Measurements from ENCODE around the gene CCDC92. TPM values are rescaled to one million over a fixed set of nuclear protein-coding genes. Genes with fewer than 3 reads are reported as not detected.

The CCDC92 gene
- total and polyA plus RNA-seq, 2 of the 13 experiments (the other 11 are each of a cell fraction or from before 2014, with no cell fraction given): 5.4 to 14.7 TPM

DNA sequence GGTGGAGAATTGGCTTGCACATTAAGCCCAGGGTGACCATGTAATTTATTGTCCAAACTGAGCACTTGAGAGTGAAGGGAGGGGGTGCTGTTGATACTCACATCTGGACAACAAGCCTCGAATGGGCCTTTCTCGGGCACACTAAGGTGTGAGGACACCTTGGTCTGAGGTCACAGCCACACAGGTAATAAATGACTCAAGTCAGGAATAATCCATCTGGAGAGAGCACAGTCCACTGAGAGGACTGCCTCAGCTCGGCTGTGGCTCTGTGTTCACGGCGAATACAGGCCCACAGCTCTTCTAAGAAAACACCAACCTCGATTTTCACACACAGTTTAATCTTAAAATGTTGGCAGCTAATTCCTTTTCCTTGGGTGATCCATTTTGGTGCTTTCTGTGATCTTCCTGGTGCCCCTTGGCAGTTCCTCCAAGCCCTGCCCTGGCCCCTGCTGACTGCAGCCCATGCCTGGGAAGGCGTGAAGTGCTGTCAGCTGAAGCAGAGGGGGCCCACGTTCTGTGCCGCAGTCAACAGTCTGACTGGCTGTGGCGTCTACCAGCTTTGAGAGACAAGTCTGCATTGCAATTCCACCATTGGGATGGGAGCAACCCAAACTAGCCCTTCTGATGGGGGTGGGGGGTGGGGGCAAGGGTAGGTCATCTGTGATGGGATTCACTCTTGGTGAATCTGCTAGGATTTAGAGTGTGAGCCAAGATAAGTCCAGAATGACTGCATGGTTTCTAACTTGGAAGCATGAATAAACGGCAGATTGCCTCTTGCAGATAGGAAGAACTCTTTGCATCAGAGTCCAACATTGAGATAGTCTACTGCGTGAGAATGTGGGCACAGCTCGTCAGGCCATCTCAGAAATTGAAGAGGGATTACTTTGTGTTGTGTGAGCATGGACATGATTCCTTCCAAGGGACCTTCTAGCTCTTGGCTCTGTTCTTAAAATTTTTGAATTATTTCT is 43.1 kb upstream of the CCDC92 start:
- CTCF ChIA-PET (ENCODE audit: low intra/inter-chr PET ratio, low total read pairs): no interaction called here

DNA sequence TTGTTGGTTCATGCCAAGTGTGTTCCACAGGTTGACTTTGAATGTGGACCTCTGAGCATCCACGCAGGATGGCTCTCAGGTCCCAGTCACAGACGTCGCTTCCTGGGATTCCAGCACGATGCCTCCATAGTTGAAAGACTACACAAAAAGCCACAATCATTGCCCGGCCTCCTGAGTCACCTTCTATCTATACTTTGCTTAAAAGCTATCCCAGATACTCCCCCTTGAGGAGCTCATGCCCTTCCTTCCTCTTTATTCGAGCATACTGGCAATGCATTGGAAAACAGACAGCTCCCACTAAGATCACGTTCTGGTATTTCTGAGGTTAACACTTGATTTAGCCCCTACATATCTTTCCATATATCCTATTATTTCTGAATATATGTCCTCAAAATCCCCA is 40.4 kb upstream of the CCDC92 start:
- BruUV-seq (replicated peaks): no TSS peak
- TF ChIP-seq, protein P1, sequence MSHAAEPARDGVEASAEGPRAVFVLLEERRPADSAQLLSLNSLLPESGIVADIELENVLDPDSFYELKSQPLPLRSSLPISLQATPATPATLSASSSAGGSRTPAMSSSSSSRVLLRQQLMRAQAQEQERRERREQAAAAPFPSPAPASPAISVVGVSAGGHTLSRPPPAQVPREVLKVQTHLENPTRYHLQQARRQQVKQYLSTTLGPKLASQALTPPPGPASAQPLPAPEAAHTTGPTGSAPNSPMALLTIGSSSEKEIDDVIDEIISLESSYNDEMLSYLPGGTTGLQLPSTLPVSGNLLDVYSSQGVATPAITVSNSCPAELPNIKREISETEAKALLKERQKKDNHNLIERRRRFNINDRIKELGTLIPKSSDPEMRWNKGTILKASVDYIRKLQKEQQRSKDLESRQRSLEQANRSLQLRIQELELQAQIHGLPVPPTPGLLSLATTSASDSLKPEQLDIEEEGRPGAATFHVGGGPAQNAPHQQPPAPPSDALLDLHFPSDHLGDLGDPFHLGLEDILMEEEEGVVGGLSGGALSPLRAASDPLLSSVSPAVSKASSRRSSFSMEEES (CRISPR knock-in tag; IDR thresholded peaks at IDR 0.05): no peak
- TF ChIP-seq RARG (CRISPR knock-in tag; IDR thresholded peaks at IDR 0.05; ENCODE audit: low read depth) (no peak), PHF5A (CRISPR knock-in tag; IDR thresholded peaks at IDR 0.05; ENCODE audit: low read depth, unreplicated experiment) (no peak), ZNF432 (CRISPR knock-in tag; IDR thresholded peaks at IDR 0.05; ENCODE audit: borderline replicate concordance) (no peak), NFE2L1 (CRISPR knock-in tag; IDR thresholded peaks at IDR 0.05; ENCODE audit: borderline replicate concordance) (no peak), ZNF12 (CRISPR knock-in tag; IDR thresholded peaks at IDR 0.05) (no peak), ZNF589 (CRISPR knock-in tag; conservative IDR thresholded peaks at IDR 0.05) (no peak), POLR2A (IDR thresholded peaks at IDR 0.05; ENCODE audit: insufficient read depth in 1 of 2, low read depth in 2 of 2, low read length in 2 of 2) (no peak), PCBP1 (IDR thresholded peaks at IDR 0.05; ENCODE audit: borderline replicate concordance, low read depth, low read length) (no peak), ZNF543 (CRISPR knock-in tag; IDR thresholded peaks at IDR 0.05) (no peak), SALL1 (CRISPR knock-in tag; IDR thresholded peaks at IDR 0.05) (no peak)
- TF ChIP-seq, protein P2, sequence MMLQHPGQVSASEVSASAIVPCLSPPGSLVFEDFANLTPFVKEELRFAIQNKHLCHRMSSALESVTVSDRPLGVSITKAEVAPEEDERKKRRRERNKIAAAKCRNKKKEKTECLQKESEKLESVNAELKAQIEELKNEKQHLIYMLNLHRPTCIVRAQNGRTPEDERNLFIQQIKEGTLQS (CRISPR knock-in tag; IDR thresholded peaks at IDR 0.05): no peak
- TF ChIP-seq, protein P3, sequence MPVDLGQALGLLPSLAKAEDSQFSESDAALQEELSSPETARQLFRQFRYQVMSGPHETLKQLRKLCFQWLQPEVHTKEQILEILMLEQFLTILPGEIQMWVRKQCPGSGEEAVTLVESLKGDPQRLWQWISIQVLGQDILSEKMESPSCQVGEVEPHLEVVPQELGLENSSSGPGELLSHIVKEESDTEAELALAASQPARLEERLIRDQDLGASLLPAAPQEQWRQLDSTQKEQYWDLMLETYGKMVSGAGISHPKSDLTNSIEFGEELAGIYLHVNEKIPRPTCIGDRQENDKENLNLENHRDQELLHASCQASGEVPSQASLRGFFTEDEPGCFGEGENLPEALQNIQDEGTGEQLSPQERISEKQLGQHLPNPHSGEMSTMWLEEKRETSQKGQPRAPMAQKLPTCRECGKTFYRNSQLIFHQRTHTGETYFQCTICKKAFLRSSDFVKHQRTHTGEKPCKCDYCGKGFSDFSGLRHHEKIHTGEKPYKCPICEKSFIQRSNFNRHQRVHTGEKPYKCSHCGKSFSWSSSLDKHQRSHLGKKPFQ (CRISPR knock-in tag; IDR thresholded peaks at IDR 0.05; ENCODE audit: insufficient replicate concordance): no peak

More for the DNA sequence above, 43.1 kb upstream of the CCDC92 start:
- POLR2A ChIA-PET: no interaction called here
- Histone ChIP-seq H3K4me3 (replicated peaks in 1 of 3; ENCODE audit: insufficient read depth in 1 of 3, low read depth in 2 of 3, low read length in 3 of 3) (no peak overlapping the region), H3K4me1 (ENCODE audit: insufficient read depth, low read length) (no peaks in the 10 kb centered on the region), H3K27ac (ENCODE audit: extremely low read length, insufficient read depth, low read length) (no peak overlapping the region), H3K79me2 (ENCODE audit: insufficient read depth, low read length) (no peaks in the 10 kb centered on the region), H4K20me1 (ENCODE audit: insufficient read depth, low read length) (no peaks in the 10 kb centered on the region), H3K36me3 (replicated peaks in 1 of 2; ENCODE audit: control insufficient read depth in 1 of 2, insufficient read depth in 2 of 2, low read length in 2 of 2) (peaks cover 11 to 29% of the 10 kb centered on the region in 2 experiments; a peak in 3 of 5 replicates), H3K9ac (ENCODE audit: insufficient read depth, low read depth, low read length) (no peak overlapping the region), H2AFZ (ENCODE audit: low read length) (no peak overlapping the region), H3K27me3 (ENCODE audit: control insufficient read depth in 1 of 2, insufficient read depth in 2 of 2, low read length in 2 of 2) (no peaks in the 10 kb centered on the region), H3K9me3 (ENCODE audit: low read length) (no peaks in the 10 kb centered on the region), H3K4me2 (ENCODE audit: low read depth, low read length) (no peak overlapping the region)
- TF ChIP-seq RBM22 (optimal IDR thresholded peaks at IDR 0.05; ENCODE audit: low read length) (peak; percentile 52), AGO2 (optimal IDR thresholded peaks at IDR 0.05; ENCODE audit: low read depth, low read length) (peak; percentile 38), REPIN1 (CRISPR knock-in tag; IDR thresholded peaks at IDR 0.05; ENCODE audit: borderline replicate concordance, low read depth) (no peak), ZNF180 (CRISPR knock-in tag; IDR thresholded peaks at IDR 0.05; ENCODE audit: borderline replicate concordance, low read depth) (no peak), ZNF737 (CRISPR knock-in tag; IDR thresholded peaks at IDR 0.05; ENCODE audit: borderline replicate concordance) (no peak)
- intact Hi-C loops (cut with micrococcal nuclease; ENCODE audit: unreplicated experiment) (no loop called here), in situ Hi-C loops (cut with HindIII; ENCODE audit: extremely low pct_ligation_motif_present, low pct_unique_long_range_greater_than_20kb) (no loop called here)
- ATAC-seq: no peak
- FAIRE-seq: no peak
- WGBS (ENCODE audit: low lambda C conversion rate): 94% methylated on average over 11 of the region's 13 CpGs
- DNase-seq (ENCODE audit: low spot score): no peak
- no TSS peak for BruUV-seq (replicated peaks)

More for the DNA sequence above, 40.4 kb upstream of the CCDC92 start:
- H3K4me1 ChIP-seq (ENCODE audit: insufficient read depth, low read length): no peaks in the 10 kb centered on the region
- in situ Hi-C loops (cut with HindIII; ENCODE audit: extremely low pct_ligation_motif_present, low pct_unique_long_range_greater_than_20kb): no loop called here
- FAIRE-seq (no peak), DNase-seq (ENCODE audit: low spot score) (no peak), ATAC-seq (no peak)
- no peak overlapping the region for H3K27ac ChIP-seq (ENCODE audit: extremely low read length, insufficient read depth, low read length)
- H3K9ac ChIP-seq (ENCODE audit: insufficient read depth, low read depth, low read length): no peak overlapping the region
- H3K4me3 ChIP-seq (replicated peaks in 1 of 3; ENCODE audit: insufficient read depth in 1 of 3, low read depth in 2 of 3, low read length in 3 of 3): no peak overlapping the region
- intact Hi-C loops (cut with micrococcal nuclease; ENCODE audit: unreplicated experiment): no loop called here
- ChIA-PET CTCF (ENCODE audit: low intra/inter-chr PET ratio, low total read pairs) (no interaction called here), POLR2A (no interaction called here)
- no peak overlapping the region for H3K4me2 ChIP-seq (ENCODE audit: low read depth, low read length)
- 97% methylated on average over 7 of the region's 7 CpGs for WGBS (ENCODE audit: low lambda C conversion rate)
- no peaks in the 10 kb centered on the region for H3K27me3 ChIP-seq (ENCODE audit: control insufficient read depth in 1 of 2, insufficient read depth in 2 of 2, low read length in 2 of 2)
- H3K79me2 ChIP-seq (ENCODE audit: insufficient read depth, low read length): peaks cover 2% of the 10 kb centered on the region
- H2AFZ ChIP-seq (ENCODE audit: low read length): no peak overlapping the region
- no peaks in the 10 kb centered on the region for H4K20me1 ChIP-seq (ENCODE audit: insufficient read depth, low read length)
- H3K9me3 ChIP-seq (ENCODE audit: low read length): no peaks in the 10 kb centered on the region
- H3K36me3 ChIP-seq (replicated peaks in 1 of 2; ENCODE audit: control insufficient read depth in 1 of 2, insufficient read depth in 2 of 2, low read length in 2 of 2): peaks cover 14 to 46% of the 10 kb centered on the region in 2 experiments; a peak in 4 of 5 replicates

Measured in HepG2 (cell line).